ENCODE measurements around the gene SIDT1.

Gene SIDT1

DNA sequence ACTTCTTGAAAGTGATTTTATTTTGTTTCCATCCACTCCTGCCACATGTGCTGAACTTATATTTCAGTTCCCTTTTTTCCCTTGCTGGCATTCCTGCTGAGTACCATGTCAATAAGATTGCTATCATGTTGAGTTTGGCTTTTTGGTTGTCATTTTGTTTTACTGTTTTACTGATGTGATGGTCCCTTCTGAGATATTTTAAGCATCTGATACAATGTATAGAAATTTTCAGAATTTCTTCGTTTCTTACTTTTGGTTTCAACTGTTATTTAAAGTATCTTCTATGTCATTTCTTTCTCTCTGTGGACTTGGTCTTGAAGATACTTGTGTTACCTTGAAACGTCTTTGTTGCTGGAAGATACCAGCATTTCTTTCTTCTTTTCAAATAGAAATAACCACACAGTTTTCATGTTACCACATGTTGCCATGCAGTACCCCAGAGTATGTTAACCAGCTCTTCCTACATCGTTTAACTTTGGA lies 14.1 kb downstream of the SIDT1 start:
- DNase-seq (ENCODE audit: low read depth) = no peak

DNA sequence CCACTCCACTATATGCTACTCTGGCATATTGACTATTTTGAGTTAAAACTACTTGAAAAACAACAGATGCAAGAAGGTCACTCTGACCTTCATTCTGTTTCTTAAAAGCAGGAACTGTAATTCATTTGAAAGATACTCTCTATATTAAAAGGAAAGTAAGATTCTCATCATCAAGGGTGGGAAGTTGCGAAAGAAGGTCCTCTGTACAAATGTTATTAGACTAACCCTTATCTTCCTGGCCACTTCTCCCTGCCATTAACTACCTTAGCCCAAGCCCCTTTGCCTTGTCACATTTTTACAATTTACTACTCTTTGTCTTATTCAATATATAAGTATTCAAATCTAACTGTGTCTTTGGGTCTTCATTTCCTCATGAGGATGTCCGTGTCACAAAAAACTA lies 16.1 kb downstream of the SIDT1 start:
- DNase-seq (ENCODE audit: low read depth) = no peak

DNA sequence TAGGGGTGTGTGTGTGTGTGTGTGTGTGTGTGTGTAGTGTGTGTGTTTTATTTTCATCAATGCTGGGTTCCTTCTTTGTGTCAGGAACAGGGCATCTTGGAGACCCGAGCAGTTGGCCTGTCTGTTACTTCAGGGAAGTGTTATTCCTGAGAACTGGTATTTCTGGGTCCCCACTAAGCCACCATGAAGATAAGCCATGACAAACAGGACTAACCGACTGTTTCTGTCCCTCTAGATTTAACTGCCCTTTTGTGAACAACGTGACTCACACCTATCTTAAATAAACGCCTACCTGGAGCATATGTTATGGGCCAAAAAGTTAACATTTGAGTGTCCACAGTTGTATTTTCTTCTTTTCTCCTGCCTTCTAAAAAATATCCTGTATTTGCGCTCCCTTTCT lies 19.5 kb downstream of the SIDT1 start:
- DNase-seq (ENCODE audit: low read depth) = no peak

DNA sequence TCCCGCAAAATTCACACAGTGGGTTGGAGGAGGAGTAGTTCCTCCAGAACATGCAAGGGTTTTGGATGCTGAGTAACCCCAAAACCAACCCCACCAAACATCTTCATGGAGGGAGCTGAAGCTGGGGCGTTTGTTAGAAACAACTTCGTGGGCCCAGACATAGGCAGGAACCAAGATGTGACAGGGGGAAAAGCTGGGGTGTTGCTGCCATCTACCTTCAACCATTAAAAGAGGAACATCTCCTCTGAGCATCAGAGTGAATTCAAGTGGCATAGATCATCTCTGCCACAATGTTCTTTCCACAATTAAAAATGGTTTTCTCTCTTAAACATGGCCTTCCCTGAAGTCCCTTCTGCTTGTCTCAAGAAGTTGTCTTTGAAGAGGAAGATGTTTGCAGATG lies 20.5 kb downstream of the SIDT1 start:
- peak; percentile 15 for DNase-seq (ENCODE audit: low read depth)

DNA sequence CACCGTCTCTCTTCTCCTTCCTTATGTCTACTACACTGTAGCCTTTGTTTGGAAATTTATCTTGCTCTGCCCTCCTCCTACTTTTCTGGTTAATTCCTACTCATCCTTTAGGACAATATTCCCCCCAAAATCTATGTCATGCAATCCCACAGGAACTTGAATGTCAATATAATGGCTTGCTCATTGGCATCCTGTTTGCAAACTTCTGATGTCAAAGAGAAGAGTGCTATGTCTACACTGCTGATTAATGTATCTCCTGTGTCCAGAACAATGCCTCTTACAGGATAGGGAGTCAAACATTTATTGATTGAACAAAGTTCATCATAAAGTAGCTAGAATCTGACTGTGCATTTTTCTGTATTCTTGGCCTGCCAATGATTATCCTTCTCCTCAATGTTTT lies 22.8 kb downstream of the SIDT1 start:
- no peak for DNase-seq (ENCODE audit: low read depth)

DNA sequence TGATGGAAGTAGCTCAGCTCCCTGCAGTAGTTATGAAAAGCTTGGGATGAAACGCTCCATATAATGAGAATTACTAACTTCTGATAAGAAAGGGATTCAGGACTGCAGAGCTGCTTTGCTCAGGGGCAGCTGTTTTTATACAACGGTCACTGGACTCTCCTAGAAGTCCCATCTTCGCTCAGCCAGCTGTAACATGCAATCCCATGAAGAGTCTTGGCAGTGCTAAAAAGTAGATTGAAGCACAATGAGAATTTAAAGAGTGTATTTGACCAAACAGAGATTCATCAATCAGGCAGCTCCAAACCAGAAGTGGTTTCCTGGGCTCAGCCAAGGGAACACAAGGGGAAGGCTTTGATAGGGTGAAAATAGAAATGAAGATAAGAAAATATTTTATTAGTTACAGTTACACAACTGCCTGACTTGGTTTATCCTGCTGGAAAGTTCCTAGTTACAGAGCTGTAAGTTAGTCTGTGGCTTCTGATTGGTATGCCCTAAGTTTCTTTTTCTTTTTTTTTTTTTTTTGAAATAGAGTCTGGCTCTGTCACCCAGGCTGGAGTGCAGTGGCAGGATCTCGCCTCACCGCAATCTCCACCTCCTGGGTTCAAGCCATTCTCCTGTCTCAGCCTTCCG lies 24.1 kb downstream of the SIDT1 start:
- DNase-seq (ENCODE audit: low read depth) = no peak

DNA sequence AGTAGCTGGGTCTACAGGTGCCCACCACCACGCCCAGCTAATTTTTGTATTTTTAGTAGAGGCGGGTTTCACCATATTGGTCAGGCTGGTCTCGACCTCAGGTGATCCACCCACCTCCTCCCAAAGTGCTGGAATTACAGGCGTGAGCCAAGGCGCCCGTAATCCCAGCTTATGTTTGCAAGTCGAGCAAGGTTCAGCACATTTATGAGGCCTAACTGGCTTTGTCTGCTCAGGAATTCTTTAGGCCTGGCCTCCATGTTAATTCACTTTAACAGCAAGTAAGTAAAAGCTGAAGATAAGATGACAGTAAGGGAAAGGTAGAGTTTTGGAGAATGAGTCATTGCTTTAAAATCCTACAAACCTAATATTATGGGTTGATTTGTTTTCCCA lies 24.6 kb downstream of the SIDT1 start:
- DNase-seq (ENCODE audit: low read depth) = no peak

DNA sequence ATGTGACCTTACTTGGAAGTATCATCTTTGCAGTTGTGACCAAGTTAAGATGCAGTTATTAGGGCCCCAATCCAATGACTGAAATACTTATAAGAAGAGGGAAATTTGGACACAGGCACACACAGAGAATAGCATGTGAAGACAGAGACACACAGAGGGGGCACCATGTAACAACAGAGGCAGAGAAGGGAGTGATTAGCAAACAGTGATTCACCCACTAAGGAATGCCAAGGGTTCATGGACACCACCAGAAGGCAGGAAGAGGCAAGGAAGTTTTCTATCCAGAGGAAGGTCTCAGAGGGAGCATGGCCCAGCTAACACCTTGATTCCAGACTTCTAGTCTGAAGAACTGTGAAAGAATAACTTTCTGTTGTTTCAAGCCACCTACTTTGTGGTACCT lies 25.0 kb downstream of the SIDT1 start:
- DNase-seq (ENCODE audit: low read depth) = peak; percentile 61

DNA sequence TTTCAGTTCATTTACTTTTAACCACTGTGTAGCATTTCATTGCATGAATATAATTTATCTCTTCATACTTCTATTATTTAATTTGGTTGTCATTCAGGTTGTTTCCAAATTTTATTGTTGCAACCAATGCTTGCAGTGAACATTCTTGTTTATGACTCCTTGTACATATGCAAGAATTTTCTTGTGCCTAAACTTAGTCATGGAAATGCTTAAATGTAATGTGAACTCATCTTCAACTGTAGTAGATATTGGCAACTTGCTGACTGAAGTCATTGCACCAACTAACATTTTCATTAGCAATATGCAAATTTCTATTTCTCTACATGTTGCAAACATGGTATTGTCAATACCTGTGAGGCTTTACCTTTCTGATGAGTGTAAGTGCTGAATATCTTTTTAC lies 26.7 kb downstream of the SIDT1 start:
- DNase-seq (ENCODE audit: low read depth) = no peak

DNA sequence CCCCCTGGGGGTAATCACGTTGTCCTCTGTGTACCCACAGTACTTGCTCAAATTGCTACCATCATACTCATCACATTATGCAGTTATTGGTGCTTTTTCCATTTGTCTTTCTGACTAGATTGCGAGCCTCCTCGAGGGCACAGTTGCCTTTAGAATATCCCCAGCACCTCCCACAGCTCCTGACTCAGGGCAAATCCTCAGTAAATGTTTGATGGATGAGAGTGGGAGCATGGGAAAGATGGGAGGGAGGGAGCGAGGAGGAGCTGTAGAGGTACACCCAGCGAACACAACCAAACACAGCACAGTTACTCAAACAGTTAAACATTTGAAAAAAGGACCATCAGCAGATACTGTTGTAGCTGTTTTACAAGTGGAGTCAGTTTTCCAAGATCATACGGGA lies 27.9 kb downstream of the SIDT1 start:
- no peak for DNase-seq (ENCODE audit: low read depth)

DNA sequence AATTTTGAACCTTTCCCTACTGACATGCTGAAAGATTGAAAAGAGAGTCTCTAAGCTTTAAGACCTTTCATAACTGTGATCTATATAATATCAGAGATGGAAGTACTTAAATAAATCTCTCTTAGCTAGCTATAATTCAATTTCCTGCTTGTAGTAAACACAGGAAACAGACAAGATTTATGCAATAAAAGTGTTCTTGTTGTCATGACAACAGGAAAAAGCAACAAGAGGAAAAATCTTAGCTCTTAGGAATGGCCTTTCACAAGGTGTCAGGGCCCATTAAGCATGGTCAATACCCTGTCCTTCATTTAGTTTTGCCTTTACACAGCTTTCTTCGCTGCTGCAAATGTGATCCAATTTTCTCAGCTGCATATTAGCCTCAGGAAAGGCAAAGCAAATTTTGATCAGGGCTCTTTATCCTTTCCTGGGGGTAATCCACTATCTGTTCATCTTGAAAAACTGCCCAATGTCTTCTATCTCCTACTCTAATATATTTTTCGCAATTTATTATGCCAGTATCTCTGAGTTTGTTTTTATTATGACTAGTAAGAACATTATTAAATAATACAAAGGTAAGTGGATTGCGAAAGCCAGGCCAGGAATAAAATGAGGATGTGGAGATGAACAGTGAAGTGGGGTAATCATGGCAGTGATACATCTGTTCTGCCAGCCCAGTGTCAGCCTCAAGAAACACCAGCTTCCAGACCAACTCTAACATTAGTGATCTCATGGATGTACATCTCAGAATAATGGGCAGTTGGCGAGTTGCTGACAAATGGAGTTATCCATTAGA lies 28.7 kb downstream of the SIDT1 start:
- DNase-seq (ENCODE audit: low read depth) = peak; percentile 17

DNA sequence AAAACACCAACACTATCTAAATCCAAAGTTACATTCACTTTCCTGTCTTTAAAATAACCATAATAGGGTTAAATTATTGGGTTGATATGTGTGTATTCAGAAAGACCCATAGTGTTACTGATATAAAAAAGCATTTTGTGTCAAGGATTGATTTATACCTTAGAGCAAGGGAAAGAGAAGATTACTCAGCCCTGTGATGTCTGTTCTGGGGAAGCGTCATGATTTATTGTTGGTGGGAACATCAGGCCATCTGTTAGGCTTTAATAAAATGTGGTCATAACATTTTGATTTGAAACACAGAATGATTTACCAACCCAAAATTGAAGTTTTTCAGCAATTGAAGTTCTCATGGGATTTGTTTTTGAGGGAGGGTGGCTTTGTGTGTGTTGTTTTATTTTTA lies 33.2 kb downstream of the SIDT1 start:
- DNase-seq (ENCODE audit: low read depth) = no peak

DNA sequence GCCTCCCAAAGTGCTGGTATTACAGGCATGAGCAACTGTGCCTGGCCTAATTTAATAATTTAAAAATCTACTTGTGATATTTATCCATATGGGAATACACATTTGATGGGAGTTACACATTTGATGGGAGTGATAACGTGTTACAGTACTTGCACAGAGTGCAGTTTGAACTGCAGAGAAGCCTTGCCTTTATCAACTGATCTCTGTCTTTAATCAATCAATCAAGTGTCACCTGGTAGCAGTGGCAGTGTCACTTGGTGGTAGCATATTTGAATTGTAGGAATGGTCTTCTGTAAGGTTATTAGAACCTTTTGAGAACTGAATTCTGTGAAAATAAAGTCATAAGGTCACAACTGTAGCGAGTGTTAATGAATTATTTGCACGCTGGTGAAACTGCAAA lies 37.8 kb downstream of the SIDT1 start:
- no peak for DNase-seq (ENCODE audit: low read depth)

DNA sequence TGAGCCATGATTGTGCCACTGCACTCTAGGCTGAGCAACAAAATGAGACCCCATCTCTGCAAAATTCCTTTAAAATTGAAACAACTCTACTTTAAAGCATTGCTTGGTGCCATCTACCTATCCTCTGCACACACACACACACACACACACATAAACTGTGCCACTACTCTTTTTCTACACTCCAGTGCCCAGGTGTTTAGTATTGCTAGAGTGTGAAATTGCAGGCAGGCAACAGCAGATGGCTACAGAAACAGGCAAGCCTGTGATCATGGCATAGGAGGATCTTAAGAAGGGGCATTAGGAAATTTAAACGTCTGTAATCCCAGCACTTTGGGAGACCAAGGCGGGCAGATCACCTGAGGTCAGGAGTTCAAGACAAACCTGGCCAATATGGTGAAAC lies 39.0 kb downstream of the SIDT1 start:
- DNase-seq (ENCODE audit: low read depth) = no peak

DNA sequence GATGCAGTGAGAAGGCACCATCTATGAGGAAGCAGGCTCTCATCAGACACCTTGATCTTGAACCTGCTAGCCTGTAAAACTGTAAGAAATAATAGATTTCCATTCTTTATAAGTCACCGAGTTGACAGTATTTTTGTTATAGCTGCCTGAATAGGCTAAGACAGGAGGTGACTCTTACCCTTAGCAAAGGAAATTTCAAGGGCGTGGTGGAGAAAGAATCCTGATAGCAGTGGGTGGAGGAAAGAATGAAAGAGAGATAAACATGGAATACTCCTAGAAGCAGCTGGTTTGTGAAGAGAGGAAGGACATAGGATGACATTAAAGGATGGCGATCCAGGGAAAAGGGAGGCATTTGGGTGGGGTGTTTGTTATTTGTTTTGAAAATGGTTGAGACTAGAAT lies 41.4 kb downstream of the SIDT1 start:
- DNase-seq (ENCODE audit: low read depth) = no peak

DNA sequence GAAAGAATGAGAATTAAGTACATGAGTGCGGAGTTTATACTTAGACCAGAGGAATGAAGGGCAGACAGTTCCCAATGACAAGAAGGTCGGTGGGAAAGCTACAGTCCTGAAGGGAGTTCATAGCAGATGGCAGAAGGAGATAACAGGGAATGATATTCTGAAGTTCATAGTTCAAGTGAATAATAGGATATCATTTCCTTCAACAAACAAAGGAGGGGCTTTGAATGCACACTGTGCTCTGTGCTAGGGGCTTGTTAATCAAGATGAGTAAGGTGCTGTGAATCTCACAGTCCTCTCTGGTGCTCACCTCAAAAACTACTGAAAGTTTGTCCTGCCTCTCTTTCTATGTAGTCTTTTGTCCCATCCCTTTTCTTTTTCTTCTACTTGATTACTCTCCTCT lies 41.9 kb downstream of the SIDT1 start:
- DNase-seq (ENCODE audit: low read depth) = no peak

DNA sequence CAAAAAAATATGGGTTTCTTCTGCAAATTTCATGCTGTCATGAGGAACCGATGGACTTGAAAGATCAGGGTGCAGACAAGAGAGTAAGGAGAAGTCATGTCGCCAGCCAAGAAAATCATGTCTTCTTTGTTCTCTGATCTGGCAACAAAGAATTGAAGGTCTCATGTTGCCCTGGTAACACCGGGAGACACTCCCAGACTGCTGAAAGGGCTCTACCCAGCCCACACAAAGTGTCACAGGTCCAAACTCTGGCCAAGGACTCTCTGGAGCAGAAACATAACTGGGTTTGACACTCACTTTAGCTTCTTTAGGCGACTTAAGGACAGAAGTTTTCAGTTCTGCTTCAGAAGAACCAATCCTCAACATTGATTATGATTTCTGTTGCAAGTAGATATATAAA lies 42.9 kb downstream of the SIDT1 start:
- no peak for DNase-seq (ENCODE audit: low read depth)

DNA sequence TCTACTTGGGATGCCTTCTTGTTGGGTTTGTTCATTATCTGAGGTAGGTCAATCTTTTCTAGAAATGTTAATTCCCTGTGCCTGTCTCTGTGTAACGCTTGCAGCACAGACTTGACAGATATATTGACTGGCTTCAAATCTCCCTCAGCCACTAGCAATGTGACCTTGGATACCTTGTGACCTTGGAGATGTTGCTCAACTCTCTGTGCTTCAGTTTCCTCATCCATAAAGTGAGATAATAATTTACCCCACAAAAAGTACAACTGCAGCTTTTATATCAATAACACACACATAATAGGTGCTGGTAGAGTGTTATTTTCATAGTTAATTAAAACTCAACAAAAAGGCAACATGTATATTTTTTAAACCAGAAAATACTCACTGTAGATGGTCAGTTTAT lies 52.9 kb downstream of the SIDT1 start:
- no peak for DNase-seq (ENCODE audit: low read depth)

DNA sequence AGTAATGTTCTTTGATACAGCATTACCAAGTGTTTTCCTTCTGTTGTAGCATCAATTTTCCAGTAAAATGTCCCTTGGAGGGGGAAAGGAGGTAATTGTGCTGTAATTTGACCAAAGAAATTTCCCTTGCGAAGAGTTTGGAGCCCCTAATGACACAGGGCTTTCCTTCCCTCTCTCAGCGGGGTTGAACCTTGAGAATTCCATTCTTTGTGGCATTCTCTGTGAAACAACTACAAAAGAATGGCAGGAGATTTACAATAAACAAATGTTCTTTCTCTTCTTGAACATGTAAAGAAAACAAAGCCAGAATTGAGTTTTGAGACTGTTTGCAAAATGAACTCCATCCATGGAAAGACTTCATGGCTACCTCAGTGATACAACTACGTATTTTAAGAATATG lies 53.4 kb downstream of the SIDT1 start:
- no peak for DNase-seq (ENCODE audit: low read depth)

DNA sequence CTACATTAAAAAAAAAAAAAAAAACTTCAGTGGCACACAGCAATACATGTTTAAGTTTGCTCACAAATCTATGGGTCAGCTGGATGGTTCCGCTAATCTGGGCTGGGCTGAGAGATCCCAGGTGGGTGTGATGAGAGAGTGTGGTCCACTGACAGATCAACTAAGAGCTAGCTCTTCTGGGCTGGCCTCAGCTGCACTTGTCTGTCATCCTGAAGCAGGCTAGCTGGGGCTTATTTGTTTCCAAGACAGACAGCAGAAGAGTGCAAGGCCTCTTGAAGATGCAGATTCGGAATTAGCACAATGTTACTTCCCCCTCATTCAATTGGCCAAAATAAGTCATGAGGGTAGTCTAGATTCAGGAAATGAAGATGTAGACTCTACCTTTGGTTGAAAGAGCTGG lies 56.5 kb downstream of the SIDT1 start:
- DNase-seq (ENCODE audit: low read depth) = no peak

DNA sequence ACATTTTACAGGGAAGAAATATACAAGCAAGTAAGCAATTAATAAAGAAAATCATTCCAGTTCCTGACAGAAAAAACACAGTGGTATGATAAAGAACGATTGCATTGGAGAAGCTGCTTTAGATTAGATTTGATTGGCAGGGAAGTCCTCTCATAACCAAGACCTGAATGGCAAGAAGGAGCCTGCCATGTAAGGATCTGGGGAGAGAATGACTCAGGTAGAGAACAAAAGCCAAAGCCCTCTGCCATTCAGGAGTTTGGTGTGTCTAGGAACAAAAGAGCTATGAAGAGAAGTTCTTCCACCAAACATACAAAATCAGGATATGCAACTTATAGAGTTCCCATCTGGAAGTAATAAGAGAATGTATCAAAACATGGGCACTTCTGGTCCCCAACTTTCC lies 57.6 kb downstream of the SIDT1 start:
- DNase-seq (ENCODE audit: low read depth) = no peak

DNA sequence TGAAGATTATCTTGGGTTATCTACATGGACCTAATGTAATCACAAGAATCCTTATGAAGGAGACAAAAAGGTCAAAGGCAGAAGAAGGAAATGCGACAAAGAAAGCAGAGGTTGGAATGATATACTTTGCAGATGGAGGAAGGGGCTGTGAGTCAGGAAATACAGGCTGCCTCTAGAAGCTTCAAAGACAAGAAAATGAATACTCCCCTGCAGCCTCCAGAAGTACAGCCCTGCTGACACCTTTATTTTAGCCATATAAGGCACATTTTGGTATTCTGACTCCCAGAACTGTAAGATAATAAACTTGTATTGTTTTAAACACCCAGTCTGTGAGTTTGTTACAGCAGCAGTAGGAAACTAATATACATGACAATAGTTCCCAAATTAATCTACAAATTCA lies 58.6 kb downstream of the SIDT1 start:
- DNase-seq (ENCODE audit: low read depth) = no peak

DNA sequence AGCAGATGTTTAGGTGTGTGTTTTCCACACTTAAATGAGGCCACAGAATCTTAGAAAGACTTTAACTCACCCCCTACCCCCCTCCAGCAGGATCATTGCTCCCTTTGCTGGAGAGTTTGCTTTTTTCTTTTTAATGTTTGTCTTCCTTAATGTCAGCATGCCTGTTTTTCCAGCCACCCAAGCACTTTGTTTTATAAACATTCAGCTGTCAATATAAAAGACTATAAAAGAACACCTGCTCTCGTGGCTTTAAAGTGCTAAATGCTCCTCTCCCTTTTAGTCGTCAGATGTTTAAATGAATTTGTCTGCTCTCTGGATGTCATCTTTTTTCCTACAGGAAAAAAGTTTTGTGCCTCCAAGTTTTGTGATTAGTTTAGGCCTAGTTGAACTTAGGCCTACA lies 61.7 kb downstream of the SIDT1 start:
- no peak for DNase-seq (ENCODE audit: low read depth)

Data from EH (cell line).